C4-2B (cell line): Measurements from ENCODE around the gene PEX12.

Experiments used
- CTCF ChIP-seq: fragments of 450-650 bp; conservative IDR thresholded peaks from 2 replicates; pipeline ENCODE4 v1.5.1; 2017; ENCODE audit warnings: mild to moderate bottlenecking
- ZFX ChIP-seq: fragments of 450-650 bp; IDR thresholded peaks from 2 replicates; pipeline ENCODE4 v1.6.1; 2017

GRCh38 chr17:35537601-35538141 is 40.7 kb downstream of the PEX12 start, which contains the start of gene SLFN12L:
- no peak for TF ChIP-seq ZFX
- TF ChIP-seq CTCF, result no peak
